SK-N-SH (cell line): ENCODE results near the gene TAF11L7.

Experiments used
- CHD2 ChIP-seq: fragments of 150-350 bp; IDR thresholded peaks from 2 replicates; pipeline ENCODE4 v1.6.1; 2018; ENCODE audit warnings: low read length; ENCODE audit not compliant: partially characterized antibody
- FOXM1 ChIP-seq: IDR thresholded peaks from 2 replicates; pipeline ENCODE4 v1.4.0; 2012; ENCODE audit warnings: low read depth, mild to moderate bottlenecking
- GABPA ChIP-seq: IDR thresholded peaks from 2 replicates; pipeline ENCODE4 v1.4.0; 2012; ENCODE audit warnings: low read depth, mild to moderate bottlenecking
- MEF2A ChIP-seq: IDR thresholded peaks from 2 replicates; pipeline ENCODE4 v1.4.0; 2012; ENCODE audit warnings: low read depth, borderline replicate concordance
- MXI1 ChIP-seq: IDR thresholded peaks from 2 replicates; pipeline ENCODE4 v1.6.1; 2012; ENCODE audit warnings: mild to moderate bottlenecking, low read depth, low read length, improper control_type of control experiment
- NFIC ChIP-seq: IDR thresholded peaks from 2 replicates; pipeline ENCODE4 v1.4.0; 2012; ENCODE audit warnings: borderline replicate concordance
- POLR2AphosphoS5 ChIP-seq: IDR thresholded peaks from 2 replicates; pipeline ENCODE4 v1.6.1; 2012; ENCODE audit warnings: low read depth, low read length
- RAD21 ChIP-seq: IDR thresholded peaks from 2 replicates; pipeline ENCODE4 v1.6.1; 2012; ENCODE audit warnings: mild to moderate bottlenecking, low read length
- RCOR1 ChIP-seq: fragments of 150-350 bp; IDR thresholded peaks from 2 replicates; pipeline ENCODE4 v1.6.1; 2017; ENCODE audit warnings: antibody characterized with exemption, low read length
- TAF1 ChIP-seq: IDR thresholded peaks from 2 replicates; pipeline ENCODE4 v1.6.1; 2012; ENCODE audit warnings: low read depth, mild to moderate bottlenecking, low read length, moderate library complexity, borderline replicate concordance
- TEAD4 ChIP-seq: IDR thresholded peaks from 2 replicates; pipeline ENCODE4 v1.4.0; 2012; ENCODE audit warnings: mild to moderate bottlenecking, borderline replicate concordance; ENCODE audit not compliant: insufficient read depth
- TF ChIP-seq, protein P1 (sequence below): fragments of 200-600 bp; sonication (generic); IDR thresholded peaks from 2 replicates; pipeline ENCODE4 v1.6.1; 2017; ENCODE audit warnings: antibody characterized with exemption, mild to moderate bottlenecking, moderate library complexity
- TF ChIP-seq, protein P2 (sequence below): IDR thresholded peaks from 2 replicates; pipeline ENCODE4 v1.4.0; 2012; ENCODE audit warnings: low read depth
- TF ChIP-seq, protein P3 (sequence below): IDR thresholded peaks from 2 replicates; pipeline ENCODE4; 2012

GRCh38 chr5:17614872-17615605 lies 29.5 kb upstream of the TAF11L7 start:
- TF ChIP-seq, protein P1, sequence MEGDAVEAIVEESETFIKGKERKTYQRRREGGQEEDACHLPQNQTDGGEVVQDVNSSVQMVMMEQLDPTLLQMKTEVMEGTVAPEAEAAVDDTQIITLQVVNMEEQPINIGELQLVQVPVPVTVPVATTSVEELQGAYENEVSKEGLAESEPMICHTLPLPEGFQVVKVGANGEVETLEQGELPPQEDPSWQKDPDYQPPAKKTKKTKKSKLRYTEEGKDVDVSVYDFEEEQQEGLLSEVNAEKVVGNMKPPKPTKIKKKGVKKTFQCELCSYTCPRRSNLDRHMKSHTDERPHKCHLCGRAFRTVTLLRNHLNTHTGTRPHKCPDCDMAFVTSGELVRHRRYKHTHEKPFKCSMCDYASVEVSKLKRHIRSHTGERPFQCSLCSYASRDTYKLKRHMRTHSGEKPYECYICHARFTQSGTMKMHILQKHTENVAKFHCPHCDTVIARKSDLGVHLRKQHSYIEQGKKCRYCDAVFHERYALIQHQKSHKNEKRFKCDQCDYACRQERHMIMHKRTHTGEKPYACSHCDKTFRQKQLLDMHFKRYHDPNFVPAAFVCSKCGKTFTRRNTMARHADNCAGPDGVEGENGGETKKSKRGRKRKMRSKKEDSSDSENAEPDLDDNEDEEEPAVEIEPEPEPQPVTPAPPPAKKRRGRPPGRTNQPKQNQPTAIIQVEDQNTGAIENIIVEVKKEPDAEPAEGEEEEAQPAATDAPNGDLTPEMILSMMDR = no peak
- no peak for TF ChIP-seq TAF1
- TF ChIP-seq POLR2AphosphoS5 = no peak
- TF ChIP-seq MXI1 = no peak
- no peak for TF ChIP-seq NFIC
- TF ChIP-seq TEAD4 = no peak
- TF ChIP-seq RAD21 = no peak
- no peak for TF ChIP-seq RCOR1
- no peak for TF ChIP-seq FOXM1
- no peak for TF ChIP-seq MEF2A
- TF ChIP-seq CHD2 = no peak
- TF ChIP-seq GABPA = no peak
- TF ChIP-seq, protein P2, sequence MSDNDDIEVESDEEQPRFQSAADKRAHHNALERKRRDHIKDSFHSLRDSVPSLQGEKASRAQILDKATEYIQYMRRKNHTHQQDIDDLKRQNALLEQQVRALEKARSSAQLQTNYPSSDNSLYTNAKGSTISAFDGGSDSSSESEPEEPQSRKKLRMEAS = no peak
- TF ChIP-seq, protein P3, sequence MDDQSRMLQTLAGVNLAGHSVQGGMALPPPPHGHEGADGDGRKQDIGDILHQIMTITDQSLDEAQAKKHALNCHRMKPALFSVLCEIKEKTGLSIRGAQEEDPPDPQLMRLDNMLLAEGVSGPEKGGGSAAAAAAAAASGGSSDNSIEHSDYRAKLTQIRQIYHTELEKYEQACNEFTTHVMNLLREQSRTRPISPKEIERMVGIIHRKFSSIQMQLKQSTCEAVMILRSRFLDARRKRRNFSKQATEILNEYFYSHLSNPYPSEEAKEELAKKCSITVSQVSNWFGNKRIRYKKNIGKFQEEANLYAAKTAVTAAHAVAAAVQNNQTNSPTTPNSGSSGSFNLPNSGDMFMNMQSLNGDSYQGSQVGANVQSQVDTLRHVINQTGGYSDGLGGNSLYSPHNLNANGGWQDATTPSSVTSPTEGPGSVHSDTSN = no peak
